Measurements from ENCODE around the gene TCOF1. TPM values are rescaled to one million over a fixed set of nuclear protein-coding genes. Genes with fewer than 3 reads are reported as not detected.

TCOF1 gene
- total RNA-seq, 4 donors from 2014 or later = 19.4 to 85.0 (median 28.2) TPM

DNA sequence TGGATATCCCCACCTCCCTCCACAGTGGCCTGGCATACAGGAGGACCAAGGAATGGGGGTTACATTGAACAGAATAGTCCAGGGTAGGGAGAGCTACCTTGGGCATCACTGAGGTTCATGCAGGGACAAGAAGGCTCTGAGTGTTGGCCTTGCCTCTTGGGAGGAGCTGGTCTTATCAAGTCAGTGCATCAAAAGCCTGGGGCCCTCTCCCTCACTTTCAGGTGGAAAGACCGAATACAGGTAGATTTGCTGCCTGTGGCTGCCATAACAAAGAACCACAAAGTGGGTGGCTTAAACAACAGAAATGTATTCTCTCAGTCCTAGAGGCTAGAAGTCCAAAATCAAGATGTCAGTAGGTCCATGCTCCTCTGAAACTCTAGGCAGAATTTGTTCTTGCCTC lies 36.3 kb upstream of the TCOF1 start:
- Histone ChIP-seq H3K4me3 (no peak overlapping the region), H3K4me1 (no peaks in the 10 kb centered on the region), H3K27ac (no peak overlapping the region), H3K27me3 (no peaks in the 10 kb centered on the region), H3K9me3 (no peaks in the 10 kb centered on the region), H3K36me3 (no peaks in the 10 kb centered on the region)
- no peak for TF ChIP-seq POLR2A (IDR thresholded peaks at IDR 0.05)
- TF ChIP-seq, protein P1, sequence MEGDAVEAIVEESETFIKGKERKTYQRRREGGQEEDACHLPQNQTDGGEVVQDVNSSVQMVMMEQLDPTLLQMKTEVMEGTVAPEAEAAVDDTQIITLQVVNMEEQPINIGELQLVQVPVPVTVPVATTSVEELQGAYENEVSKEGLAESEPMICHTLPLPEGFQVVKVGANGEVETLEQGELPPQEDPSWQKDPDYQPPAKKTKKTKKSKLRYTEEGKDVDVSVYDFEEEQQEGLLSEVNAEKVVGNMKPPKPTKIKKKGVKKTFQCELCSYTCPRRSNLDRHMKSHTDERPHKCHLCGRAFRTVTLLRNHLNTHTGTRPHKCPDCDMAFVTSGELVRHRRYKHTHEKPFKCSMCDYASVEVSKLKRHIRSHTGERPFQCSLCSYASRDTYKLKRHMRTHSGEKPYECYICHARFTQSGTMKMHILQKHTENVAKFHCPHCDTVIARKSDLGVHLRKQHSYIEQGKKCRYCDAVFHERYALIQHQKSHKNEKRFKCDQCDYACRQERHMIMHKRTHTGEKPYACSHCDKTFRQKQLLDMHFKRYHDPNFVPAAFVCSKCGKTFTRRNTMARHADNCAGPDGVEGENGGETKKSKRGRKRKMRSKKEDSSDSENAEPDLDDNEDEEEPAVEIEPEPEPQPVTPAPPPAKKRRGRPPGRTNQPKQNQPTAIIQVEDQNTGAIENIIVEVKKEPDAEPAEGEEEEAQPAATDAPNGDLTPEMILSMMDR (IDR thresholded peaks at IDR 0.05) = no peak
- no peak for DNase-seq

DNA sequence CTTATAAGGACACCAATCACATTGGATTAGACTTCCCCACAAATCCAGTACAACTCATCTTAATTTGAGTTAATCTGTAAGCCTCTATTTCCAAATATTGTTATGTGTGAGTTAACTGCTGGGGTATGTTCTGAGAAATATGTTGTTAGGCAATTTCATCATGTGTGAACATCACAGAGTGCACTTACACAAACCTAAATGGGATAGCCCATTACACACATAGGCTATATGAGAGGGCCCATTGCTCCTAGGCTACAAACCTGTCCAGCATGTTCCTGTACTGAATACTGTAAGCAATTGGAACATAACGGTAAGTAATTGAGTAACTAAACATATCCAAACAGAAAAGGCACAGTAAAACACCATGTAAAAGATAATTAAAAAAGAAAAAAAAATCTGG lies 35.7 kb upstream of the TCOF1 start:
- Histone ChIP-seq H3K27me3 (no peaks in the 10 kb centered on the region), H3K36me3 (no peaks in the 10 kb centered on the region), H3K27ac (no peak overlapping the region), H3K4me3 (no peak overlapping the region), H3K9me3 (no peaks in the 10 kb centered on the region), H3K4me1 (no peaks in the 10 kb centered on the region)
- no peak for DNase-seq
- TF ChIP-seq, protein P1 (IDR thresholded peaks at IDR 0.05) = no peak
- no peak for TF ChIP-seq POLR2A (IDR thresholded peaks at IDR 0.05)

DNA sequence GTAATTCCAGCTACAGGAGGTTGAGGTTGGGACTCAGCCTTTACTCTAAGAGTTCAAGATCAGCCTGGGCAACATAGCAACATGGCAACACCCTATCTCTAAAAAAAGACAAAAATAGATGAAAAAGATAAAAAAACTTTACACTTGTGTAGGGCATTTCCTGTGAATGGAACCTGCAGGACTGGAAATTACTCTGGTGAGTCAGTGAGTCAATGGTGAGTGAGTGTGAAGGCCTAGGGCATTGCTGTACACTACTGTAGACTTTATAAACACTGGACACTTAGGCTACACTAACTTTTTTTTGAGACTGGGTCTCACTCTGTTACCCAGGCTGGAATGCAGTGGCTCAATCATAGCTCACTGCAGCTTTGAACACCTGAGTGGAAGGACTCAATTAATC lies 35.3 kb upstream of the TCOF1 start:
- H3K9me3 ChIP-seq = no peaks in the 10 kb centered on the region
- no peak for DNase-seq
- no peaks in the 10 kb centered on the region for H3K27me3 ChIP-seq
- TF ChIP-seq, protein P1 (IDR thresholded peaks at IDR 0.05) = no peak
- TF ChIP-seq POLR2A (IDR thresholded peaks at IDR 0.05) = no peak
- H3K27ac ChIP-seq = no peak overlapping the region
- no peak overlapping the region for H3K4me3 ChIP-seq
- no peaks in the 10 kb centered on the region for H3K36me3 ChIP-seq
- H3K4me1 ChIP-seq = no peaks in the 10 kb centered on the region

DNA sequence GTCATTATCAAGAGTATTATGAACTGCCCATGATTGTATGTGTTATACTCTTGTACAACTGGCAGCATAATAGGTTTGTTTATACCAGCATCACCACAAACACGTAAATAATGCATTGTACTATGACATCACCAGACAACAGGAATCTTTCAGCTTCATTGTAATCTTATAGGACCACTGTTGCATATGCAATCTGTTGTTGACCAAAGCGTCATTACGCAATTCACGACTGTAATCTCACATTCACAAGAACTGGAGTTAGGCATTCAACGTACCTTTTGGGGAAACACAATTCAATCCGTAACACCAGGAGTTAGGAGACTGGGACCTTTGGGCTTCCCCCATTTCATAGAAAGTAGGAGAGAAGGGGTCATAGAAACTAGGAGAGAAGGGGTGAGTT lies 34.4 kb upstream of the TCOF1 start:
- TF ChIP-seq POLR2A (IDR thresholded peaks at IDR 0.05) = no peak
- TF ChIP-seq, protein P1 (IDR thresholded peaks at IDR 0.05) = no peak
- no peaks in the 10 kb centered on the region for H3K27me3 ChIP-seq

DNA sequence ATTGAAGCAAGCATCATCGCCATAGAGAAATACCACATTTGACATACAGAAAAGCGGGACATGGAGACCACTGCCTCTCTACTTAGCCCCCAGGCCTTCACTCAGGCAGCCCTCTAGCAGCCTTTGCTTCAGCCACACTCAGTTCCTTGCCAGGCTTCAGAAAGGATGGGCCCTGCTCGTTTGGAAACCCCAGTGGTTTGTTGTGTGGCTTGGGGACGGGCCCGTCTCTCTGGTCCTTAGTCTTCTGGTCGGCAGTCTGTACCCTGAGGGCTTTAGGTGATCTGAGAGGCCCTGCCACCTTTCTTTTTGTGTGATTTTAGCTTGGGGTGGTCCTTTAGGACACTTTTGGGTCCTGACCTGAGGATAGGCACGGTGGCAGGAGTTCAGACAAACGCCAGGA lies 33.7 kb upstream of the TCOF1 start:
- Histone ChIP-seq H3K4me1 (no peaks in the 10 kb centered on the region), H3K27ac (no peak overlapping the region), H3K36me3 (no peaks in the 10 kb centered on the region), H3K9me3 (no peaks in the 10 kb centered on the region), H3K4me3 (no peak overlapping the region), H3K27me3 (no peaks in the 10 kb centered on the region)
- TF ChIP-seq POLR2A (IDR thresholded peaks at IDR 0.05) = no peak
- TF ChIP-seq, protein P1 (IDR thresholded peaks at IDR 0.05) = no peak
- no peak for DNase-seq

More for the DNA sequence above, 34.4 kb upstream of the TCOF1 start:
- Histone ChIP-seq H3K9me3 (no peaks in the 10 kb centered on the region), H3K4me1 (no peaks in the 10 kb centered on the region), H3K27ac (no peak overlapping the region), H3K36me3 (no peaks in the 10 kb centered on the region), H3K4me3 (no peak overlapping the region)
- no peak for DNase-seq

DNA sequence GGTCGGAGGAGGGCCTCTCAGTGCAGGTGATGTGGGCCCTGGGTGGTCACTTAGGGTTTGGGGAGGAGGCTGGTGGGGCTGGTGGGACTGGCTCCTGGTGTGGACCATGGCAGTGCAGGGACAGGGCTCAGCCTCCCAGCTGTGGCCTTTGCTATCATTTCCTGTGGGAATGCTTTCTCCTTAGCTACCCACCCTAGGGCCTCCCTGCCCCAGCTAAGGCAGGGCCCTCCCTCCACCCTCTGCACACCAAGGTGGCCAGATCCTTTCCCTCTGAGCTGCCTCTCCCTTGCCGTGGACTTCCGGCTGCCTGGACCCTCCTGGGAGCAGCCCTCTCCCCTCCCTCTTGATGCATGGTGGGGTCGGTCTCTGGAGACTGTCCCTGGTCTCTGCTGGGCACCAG lies 32.1 kb upstream of the TCOF1 start:
- DNase-seq = no peak
- TF ChIP-seq, protein P1 (IDR thresholded peaks at IDR 0.05) = no peak
- no peak for TF ChIP-seq POLR2A (IDR thresholded peaks at IDR 0.05)
- Histone ChIP-seq H3K4me1 (no peaks in the 10 kb centered on the region), H3K27me3 (no peaks in the 10 kb centered on the region), H3K9me3 (no peaks in the 10 kb centered on the region), H3K27ac (no peak overlapping the region), H3K36me3 (no peaks in the 10 kb centered on the region), H3K4me3 (no peak overlapping the region)
